OCI-LY1 (cell line): ENCODE results near the gene CRACDL.

Source experiments
- H2AFZ ChIP-seq: fragments of 200-600 bp; sonication (generic), shearing (Covaris generic); 2 replicates; pipeline ENCODE4 v1.6.0; 2014; ENCODE audit warnings: antibody characterized with exemption, mild to moderate bottlenecking, low read length
- H3F3A ChIP-seq: fragments of 200-600 bp; sonication (generic), shearing (Covaris generic); 2 replicates; pipeline ENCODE4 v1.6.0; 2014; ENCODE audit warnings: mild to moderate bottlenecking, antibody characterized with exemption, low read length, moderate library complexity; ENCODE audit not compliant: insufficient read depth
- H3K27ac ChIP-seq: fragments of 200-600 bp; sonication (generic); 2 replicates; pipeline ENCODE4 v1.5.1; 2014; ENCODE audit warnings: low read length, mixed run types, mild to moderate bottlenecking, low read depth; ENCODE audit not compliant: poor library complexity, severe bottlenecking
- H3K27me3 ChIP-seq: fragments of 200-600 bp; sonication (generic); 2 replicates; pipeline ENCODE4 v1.6.0; 2014; ENCODE audit warnings: antibody characterized with exemption, mild to moderate bottlenecking, low read length, moderate library complexity; ENCODE audit not compliant: insufficient read depth
- H3K36me3 ChIP-seq: fragments of 200-600 bp; sonication (generic); 2 replicates; pipeline ENCODE4 v1.6.1; 2014; ENCODE audit warnings: mild to moderate bottlenecking, antibody characterized with exemption, low read length, moderate library complexity, mixed read lengths; ENCODE audit not compliant: insufficient read depth
- H3K4me1 ChIP-seq: fragments of 200-600 bp; sonication (generic); 2 replicates; pipeline ENCODE4 v1.5.1; 2014; ENCODE audit warnings: mild to moderate bottlenecking, low read length, moderate library complexity; ENCODE audit not compliant: insufficient read depth, severe bottlenecking
- H3K4me2 ChIP-seq: fragments of 200-600 bp; sonication (generic), shearing (Covaris generic); 2 replicates; pipeline ENCODE4 v1.6.1; 2014; ENCODE audit warnings: low read length
- H3K4me3 ChIP-seq: fragments of 200-600 bp; sonication (generic); 2 replicates; pipeline ENCODE4 v1.5.1; 2014; ENCODE audit warnings: low read length, low read depth, mild to moderate bottlenecking, mixed read lengths; ENCODE audit not compliant: poor library complexity, severe bottlenecking
- H3K79me2 ChIP-seq: fragments of 200-600 bp; shearing (Covaris generic); 2 replicates; pipeline ENCODE4 v1.6.1; 2016; ENCODE audit warnings: mixed run types, low read length, mixed read lengths; ENCODE audit not compliant: insufficient read depth
- H3K9ac ChIP-seq: fragments of 200-600 bp; sonication (generic), shearing (Covaris generic); 2 replicates; pipeline ENCODE4 v1.6.1; 2014; ENCODE audit warnings: mild to moderate bottlenecking, low read length, mixed read lengths
- H3K9me2 ChIP-seq: fragments of 200-600 bp; sonication (generic), shearing (Covaris generic); 2 replicates; pipeline ENCODE4 v1.6.1; 2014; ENCODE audit warnings: low read depth, mild to moderate bottlenecking, low read length, mixed read lengths
- H3K9me3 ChIP-seq: fragments of 200-600 bp; shearing (Covaris generic); 2 replicates; pipeline ENCODE4 v1.6.1; 2014; ENCODE audit warnings: low read length, mixed read lengths
- H4K20me1 ChIP-seq: fragments of 200-600 bp; sonication (generic), shearing (Covaris generic); 2 replicates; pipeline ENCODE4 v1.6.0; 2016; ENCODE audit warnings: mild to moderate bottlenecking, low read length; ENCODE audit not compliant: insufficient read depth
- EZH2 ChIP-seq: fragments of 200-600 bp; sonication (generic), shearing (Covaris generic); IDR thresholded peaks from 2 replicates; pipeline ENCODE4 v1.8.0; 2017; ENCODE audit warnings: borderline replicate concordance, mixed run types, mild to moderate bottlenecking, antibody characterized with exemption, low read length, moderate library complexity, mixed read lengths
- TF ChIP-seq, protein P1 (sequence below): fragments of 200-600 bp; sonication (generic), shearing (Covaris generic); IDR thresholded peaks from 2 replicates; pipeline ENCODE4 v1.5.1; 2017; ENCODE audit warnings: mild to moderate bottlenecking, antibody characterized with exemption, low read length, moderate library complexity, mixed read lengths

Gene CRACDL

DNA sequence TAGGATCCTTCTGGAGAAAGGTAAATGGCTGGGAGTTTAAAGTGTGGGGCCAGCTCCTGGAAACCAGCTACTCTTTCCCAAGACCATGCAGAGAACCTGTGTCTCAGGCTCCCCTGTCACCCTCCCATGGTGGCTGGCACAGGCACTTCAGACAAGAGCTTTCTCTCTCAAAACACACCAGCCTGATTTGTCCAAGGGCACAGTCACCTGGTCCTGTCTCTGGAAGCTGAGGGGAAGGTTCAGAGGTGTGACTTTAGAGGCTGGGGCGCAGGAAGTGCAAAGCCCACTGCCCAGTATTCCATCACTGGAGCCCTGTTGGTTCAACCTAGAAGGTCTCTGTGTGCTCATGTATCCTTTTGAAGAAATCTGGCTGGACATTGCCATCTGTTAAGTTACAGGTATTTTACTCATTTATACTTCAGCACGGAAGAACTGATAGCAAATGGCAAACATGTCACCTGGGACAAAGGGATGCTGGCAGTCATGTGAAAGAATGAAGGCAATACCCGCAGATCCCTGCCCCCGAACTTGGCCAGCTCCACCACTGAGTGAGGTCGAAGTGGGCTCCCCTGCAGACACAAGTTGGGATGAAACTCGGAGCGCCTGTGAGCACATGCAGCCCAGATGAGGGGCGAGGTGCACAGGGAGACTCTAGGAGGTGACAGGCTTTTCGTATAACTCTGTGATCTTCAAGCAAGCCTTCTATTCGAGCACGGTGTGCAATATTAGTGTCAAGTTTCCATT lies 108.2 kb downstream of the CRACDL start:
- Histone ChIP-seq H3K9ac (no peak overlapping the region), H3F3A (no peaks in the 10 kb centered on the region), H3K79me2 (no peaks in the 10 kb centered on the region)

GRCh38 chr2:98826856-98827255 lies 109.2 kb downstream of the CRACDL start:
- Histone ChIP-seq H4K20me1 (no peaks in the 10 kb centered on the region), H3F3A (no peaks in the 10 kb centered on the region), H3K4me1 (no peaks in the 10 kb centered on the region), H3K79me2 (no peaks in the 10 kb centered on the region), H3K27me3 (no peaks in the 10 kb centered on the region; the same call in none of the 2 replicates), H3K27ac (no peak overlapping the region), H3K36me3 (no peaks in the 10 kb centered on the region), H3K9me3 (no peaks in the 10 kb centered on the region), H3K4me3 (no peak overlapping the region), H3K4me2 (no peak overlapping the region), H2AFZ (no peak overlapping the region), H3K9me2 (no peaks in the 10 kb centered on the region), H3K9ac (no peak overlapping the region)
- TF ChIP-seq, protein P1, sequence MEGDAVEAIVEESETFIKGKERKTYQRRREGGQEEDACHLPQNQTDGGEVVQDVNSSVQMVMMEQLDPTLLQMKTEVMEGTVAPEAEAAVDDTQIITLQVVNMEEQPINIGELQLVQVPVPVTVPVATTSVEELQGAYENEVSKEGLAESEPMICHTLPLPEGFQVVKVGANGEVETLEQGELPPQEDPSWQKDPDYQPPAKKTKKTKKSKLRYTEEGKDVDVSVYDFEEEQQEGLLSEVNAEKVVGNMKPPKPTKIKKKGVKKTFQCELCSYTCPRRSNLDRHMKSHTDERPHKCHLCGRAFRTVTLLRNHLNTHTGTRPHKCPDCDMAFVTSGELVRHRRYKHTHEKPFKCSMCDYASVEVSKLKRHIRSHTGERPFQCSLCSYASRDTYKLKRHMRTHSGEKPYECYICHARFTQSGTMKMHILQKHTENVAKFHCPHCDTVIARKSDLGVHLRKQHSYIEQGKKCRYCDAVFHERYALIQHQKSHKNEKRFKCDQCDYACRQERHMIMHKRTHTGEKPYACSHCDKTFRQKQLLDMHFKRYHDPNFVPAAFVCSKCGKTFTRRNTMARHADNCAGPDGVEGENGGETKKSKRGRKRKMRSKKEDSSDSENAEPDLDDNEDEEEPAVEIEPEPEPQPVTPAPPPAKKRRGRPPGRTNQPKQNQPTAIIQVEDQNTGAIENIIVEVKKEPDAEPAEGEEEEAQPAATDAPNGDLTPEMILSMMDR: no peak

More for the DNA sequence above, 108.2 kb downstream of the CRACDL start:
- no peak for TF ChIP-seq EZH2
- no peaks in the 10 kb centered on the region; the same call in none of the 2 replicates for H3K27me3 ChIP-seq
- H3K36me3 ChIP-seq: no peaks in the 10 kb centered on the region
- H3K9me3 ChIP-seq: no peaks in the 10 kb centered on the region
- no peaks in the 10 kb centered on the region for H3K4me1 ChIP-seq
- no peaks in the 10 kb centered on the region for H4K20me1 ChIP-seq
- no peak overlapping the region for H3K27ac ChIP-seq
- no peak overlapping the region for H3K4me2 ChIP-seq
- no peak overlapping the region for H3K4me3 ChIP-seq
- H2AFZ ChIP-seq: no peak overlapping the region
- H3K9me2 ChIP-seq: no peaks in the 10 kb centered on the region

DNA sequence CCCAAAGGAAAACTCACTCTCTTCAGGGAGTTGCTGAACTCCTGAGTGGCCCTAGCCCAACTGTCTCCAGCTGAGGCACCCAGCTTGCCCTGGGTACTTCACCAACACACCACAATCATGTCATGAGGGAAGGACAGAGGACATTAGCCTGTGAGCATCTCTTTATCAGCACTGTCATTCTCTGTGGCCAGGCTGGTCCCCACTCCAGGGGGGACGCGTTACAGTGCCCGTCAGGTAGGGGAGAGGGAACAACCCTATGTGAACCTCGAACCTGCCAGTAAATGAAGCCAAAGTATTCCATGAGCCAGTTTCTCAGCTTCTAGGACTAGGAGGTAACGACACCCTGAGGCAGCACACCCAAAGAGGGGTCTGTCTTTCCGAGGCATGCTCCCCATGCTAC lies 110.2 kb downstream of the CRACDL start:
- Histone ChIP-seq H3K9me3 (no peaks in the 10 kb centered on the region), H3K4me1 (no peaks in the 10 kb centered on the region), H3K27me3 (no peaks in the 10 kb centered on the region; the same call in none of the 2 replicates), H3K79me2 (no peaks in the 10 kb centered on the region), H3K9me2 (no peaks in the 10 kb centered on the region), H3K9ac (no peak overlapping the region), H2AFZ (no peak overlapping the region), H3K4me2 (no peak overlapping the region), H3K27ac (no peak overlapping the region), H3F3A (no peaks in the 10 kb centered on the region), H3K4me3 (no peak overlapping the region), H4K20me1 (no peaks in the 10 kb centered on the region), H3K36me3 (no peaks in the 10 kb centered on the region)
- TF ChIP-seq, protein P1: no peak
- no peak for TF ChIP-seq EZH2

DNA sequence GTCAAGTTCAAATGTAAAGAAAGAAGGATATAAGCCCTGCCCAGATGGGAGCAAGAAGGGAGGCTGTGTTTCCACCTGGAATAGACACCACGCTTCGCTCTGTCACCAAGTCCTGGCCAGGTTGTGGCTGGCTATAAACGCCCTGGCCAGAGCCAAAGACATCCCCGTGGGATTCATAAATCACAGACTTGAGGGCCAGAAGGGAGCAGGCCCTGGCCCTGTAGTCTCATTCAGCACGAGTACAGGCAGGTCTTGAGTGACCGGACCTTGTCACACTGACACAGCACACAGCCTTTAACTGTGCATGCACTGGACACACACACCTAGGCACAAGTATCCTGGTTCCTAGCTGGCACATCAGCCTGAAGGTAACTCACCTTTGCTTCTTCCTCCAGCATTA lies 110.6 kb downstream of the CRACDL start:
- no peaks in the 10 kb centered on the region for H3F3A ChIP-seq

More for the DNA sequence above, 110.6 kb downstream of the CRACDL start:
- H3K27me3 ChIP-seq: no peaks in the 10 kb centered on the region; the same call in none of the 2 replicates
- H3K36me3 ChIP-seq: no peaks in the 10 kb centered on the region
- H3K79me2 ChIP-seq: no peaks in the 10 kb centered on the region
- H3K9ac ChIP-seq: no peak overlapping the region
- H3K4me1 ChIP-seq: no peaks in the 10 kb centered on the region
- no peaks in the 10 kb centered on the region for H4K20me1 ChIP-seq
- H3K4me2 ChIP-seq: no peak overlapping the region
- no peak overlapping the region for H3K4me3 ChIP-seq
- no peak for TF ChIP-seq EZH2
- TF ChIP-seq, protein P1: no peak
- H3K9me2 ChIP-seq: no peaks in the 10 kb centered on the region
- no peak overlapping the region for H3K27ac ChIP-seq
- no peak overlapping the region for H2AFZ ChIP-seq
- no peaks in the 10 kb centered on the region for H3K9me3 ChIP-seq
